AG04450 (cell line): Measurements from ENCODE around the gene FAM81A. TPM values are rescaled to one million over a fixed set of nuclear protein-coding genes. Genes with fewer than 3 reads are reported as not detected.
"Not testable (repeated sequence)": the region's sequence is repeated elsewhere in the genome, so short reads cannot be mapped to it uniquely, and the experiment has no call there.

Source experiments
- CTCF ChIA-PET: fragments of 300-600, 350-600 bp; formaldehyde crosslinking; extraction: SDS; loops from one replicate; lab custom pipeline; 2022; ENCODE audit warnings: antibody characterized with exemption, inconsistent platforms; lab: Charles Lee
- POLR2A ChIA-PET: fragments of 350-600 bp; formaldehyde crosslinking; extraction: SDS; loops from one replicate; lab custom pipeline; 2021; ENCODE audit warnings: antibody characterized with exemption, inconsistent platforms; lab: Yijun Ruan, JAX
- DNase-seq: peaks from one replicate; pipeline ENCODE4 v3.0.0-alpha.2; 2011; ENCODE audit warnings: low read depth, low spot score
- H3K27ac ChIP-seq: one replicate; pipeline ENCODE4 v1.5.1; 2012; ENCODE audit warnings: low read depth, low read length, control low read depth
- H3K27me3 ChIP-seq: one replicate; pipeline ENCODE4 v1.6.0; 2012; ENCODE audit warnings: low read length; ENCODE audit not compliant: control insufficient read depth, insufficient read depth
- H3K4me3 ChIP-seq: 2 replicates; pipeline ENCODE4 v1.5.1; 2011; ENCODE audit warnings: mild to moderate bottlenecking, low read depth, low read length, control low read depth
- H3K9me3 ChIP-seq: 2 replicates; pipeline ENCODE4 v1.5.1; 2012; ENCODE audit warnings: low read length; ENCODE audit not compliant: control insufficient read depth, insufficient read depth
- polyA plus RNA-seq: library from polyadenylated mRNA; depleted of rRNA; stranded (reverse); fragments of >200 nt; gene quantifications from 2 replicates; pipeline ENCODE4 v1.2.3, GENCODE V29; 2011
- TF ChIP-seq, protein P1 (sequence below): IDR thresholded peaks from 2 replicates; pipeline ENCODE4 v1.5.1; 2011; ENCODE audit warnings: low read depth, low read length, control low read depth, inconsistent platforms

The FAM81A gene
- polyA plus RNA-seq, 1 experiment: not detected

DNA sequence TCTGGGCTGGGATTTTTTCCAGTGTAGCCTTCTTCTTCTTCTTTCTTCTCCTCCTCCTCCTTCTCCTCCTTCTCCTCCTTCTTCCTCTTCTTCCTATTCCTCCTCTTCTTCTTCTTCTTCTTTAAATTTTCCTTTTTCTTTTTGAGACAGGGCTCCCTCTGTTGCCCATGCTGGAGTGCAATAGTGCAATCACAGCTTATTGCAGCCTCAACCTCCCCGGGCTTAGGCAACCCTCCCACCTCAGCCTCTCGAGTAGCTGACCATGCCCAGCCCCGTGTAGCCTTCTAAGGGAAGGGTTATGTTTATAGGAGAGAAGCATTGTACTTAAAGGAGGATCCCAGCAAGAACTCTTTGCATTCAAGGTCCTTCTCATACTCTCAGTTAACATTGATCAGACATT is 41.3 kb upstream of the FAM81A start:
- H3K27me3 ChIP-seq: peaks cover 13% of the 10 kb centered on the region
- ChIA-PET CTCF (no interaction called here), POLR2A (no interaction called here)
- no peak overlapping the region for H3K27ac ChIP-seq
- H3K4me3 ChIP-seq: no peak overlapping the region
- no peaks in the 10 kb centered on the region for H3K9me3 ChIP-seq
- TF ChIP-seq, protein P1, sequence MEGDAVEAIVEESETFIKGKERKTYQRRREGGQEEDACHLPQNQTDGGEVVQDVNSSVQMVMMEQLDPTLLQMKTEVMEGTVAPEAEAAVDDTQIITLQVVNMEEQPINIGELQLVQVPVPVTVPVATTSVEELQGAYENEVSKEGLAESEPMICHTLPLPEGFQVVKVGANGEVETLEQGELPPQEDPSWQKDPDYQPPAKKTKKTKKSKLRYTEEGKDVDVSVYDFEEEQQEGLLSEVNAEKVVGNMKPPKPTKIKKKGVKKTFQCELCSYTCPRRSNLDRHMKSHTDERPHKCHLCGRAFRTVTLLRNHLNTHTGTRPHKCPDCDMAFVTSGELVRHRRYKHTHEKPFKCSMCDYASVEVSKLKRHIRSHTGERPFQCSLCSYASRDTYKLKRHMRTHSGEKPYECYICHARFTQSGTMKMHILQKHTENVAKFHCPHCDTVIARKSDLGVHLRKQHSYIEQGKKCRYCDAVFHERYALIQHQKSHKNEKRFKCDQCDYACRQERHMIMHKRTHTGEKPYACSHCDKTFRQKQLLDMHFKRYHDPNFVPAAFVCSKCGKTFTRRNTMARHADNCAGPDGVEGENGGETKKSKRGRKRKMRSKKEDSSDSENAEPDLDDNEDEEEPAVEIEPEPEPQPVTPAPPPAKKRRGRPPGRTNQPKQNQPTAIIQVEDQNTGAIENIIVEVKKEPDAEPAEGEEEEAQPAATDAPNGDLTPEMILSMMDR: no peak
- DNase-seq: no peak

DNA sequence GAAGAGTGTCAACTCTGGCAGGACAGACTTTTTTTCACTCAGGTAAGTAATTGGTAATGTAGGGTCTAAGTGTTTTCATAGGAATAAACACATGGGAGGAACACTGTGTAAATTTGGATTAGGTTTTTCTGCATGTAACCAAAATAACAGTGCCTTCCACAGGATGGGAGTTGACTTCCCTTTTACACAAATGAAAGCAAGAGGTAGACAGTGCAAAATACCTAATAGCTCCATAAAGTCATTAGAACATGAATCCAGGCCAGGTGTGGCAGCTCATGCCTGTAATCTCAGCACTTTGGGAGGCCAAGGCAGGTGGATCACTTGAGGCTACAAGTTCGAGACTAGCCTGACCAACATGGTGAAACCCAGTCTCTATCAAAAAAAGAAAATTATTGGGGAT is 39.8 kb upstream of the FAM81A start:
- Histone ChIP-seq H3K9me3 (no peaks in the 10 kb centered on the region), H3K27ac (no peak overlapping the region), H3K27me3 (peaks cover 15% of the 10 kb centered on the region), H3K4me3 (no peak overlapping the region)
- TF ChIP-seq, protein P1: no peak
- no peak for DNase-seq
- ChIA-PET CTCF (no interaction called here), POLR2A (no interaction called here)

DNA sequence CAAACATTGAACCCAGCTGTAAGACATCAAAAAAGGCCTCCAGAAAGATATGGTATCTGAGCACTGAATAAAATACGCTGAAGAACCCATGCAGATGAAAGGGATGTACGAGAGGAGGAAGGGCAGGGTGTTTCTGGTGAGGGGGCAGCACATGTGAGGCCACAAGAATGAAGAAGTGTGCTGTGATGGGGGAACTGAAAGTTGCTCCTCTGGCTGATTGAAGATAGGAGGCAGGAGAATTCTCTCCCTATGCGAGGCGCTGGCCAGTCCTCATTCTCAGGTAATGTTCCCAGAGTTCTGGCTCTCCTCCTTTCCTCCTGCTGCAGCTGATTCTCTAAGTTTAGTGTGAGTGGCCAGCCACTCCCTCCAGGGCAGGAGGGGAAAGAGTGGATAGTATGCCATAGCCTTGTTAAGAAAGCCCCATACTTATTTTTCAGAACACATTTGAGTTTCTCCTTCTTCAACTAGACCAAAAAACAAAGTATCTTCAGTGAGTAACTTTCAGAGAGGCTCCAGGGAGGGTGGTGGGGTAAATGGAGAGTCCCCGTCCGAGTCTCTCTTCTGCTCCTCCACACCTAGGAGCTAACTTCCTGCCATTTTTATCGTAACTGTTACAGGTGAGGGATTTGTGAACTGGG is 38.4 kb upstream of the FAM81A start:
- POLR2A ChIA-PET: no interaction called here
- H3K27ac ChIP-seq: no peak overlapping the region
- TF ChIP-seq, protein P1: no peak
- no peak for DNase-seq
- peaks cover 15% of the 10 kb centered on the region for H3K27me3 ChIP-seq
- no peak overlapping the region for H3K4me3 ChIP-seq
- CTCF ChIA-PET: interaction anchor here (1.0 kb wide), 1 partner anchor 152 kb away, joined by 3 read pairs; no protein-coding TSS in a partner anchor
- no peaks in the 10 kb centered on the region for H3K9me3 ChIP-seq

DNA sequence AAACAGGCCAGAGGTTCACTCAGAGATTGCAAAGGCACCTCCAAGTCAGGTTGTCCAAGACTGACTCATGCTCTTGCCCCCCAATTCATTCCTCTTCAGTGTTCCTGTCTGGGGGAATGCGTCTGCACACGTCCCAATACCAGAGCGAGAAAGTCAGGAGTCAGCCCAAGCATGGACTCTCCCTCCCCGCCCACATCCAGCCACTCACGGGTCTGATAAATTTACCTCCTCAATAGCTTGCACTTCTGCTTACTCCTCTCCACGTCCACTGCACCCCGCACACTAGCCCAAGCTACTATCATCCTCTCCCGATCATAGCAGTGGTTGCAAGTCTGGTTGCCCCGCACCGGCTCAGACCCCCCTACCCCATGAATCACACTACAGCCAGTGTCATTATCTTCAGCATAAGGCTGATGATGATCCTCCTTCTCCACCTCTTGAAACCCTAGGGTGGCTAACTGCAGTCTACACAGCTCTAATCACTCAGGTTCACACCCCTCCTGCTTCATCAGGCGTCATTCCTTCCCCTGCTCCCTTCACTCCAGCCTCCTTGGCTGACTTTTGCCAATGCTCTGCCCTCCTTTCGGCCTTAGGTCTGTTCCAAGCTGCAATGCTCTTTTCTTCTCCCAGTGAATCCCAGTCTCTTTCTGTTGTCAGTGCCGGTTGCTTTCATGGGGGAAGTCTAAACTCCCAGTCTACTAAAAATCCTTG is 37.7 kb upstream of the FAM81A start:
- no peak overlapping the region for H3K27ac ChIP-seq
- H3K4me3 ChIP-seq: no peak overlapping the region
- no peaks in the 10 kb centered on the region for H3K9me3 ChIP-seq
- POLR2A ChIA-PET: no interaction called here
- CTCF ChIA-PET: interaction anchor here (1.0 kb wide), 1 partner anchor 153 kb away, joined by 3 read pairs; no protein-coding TSS in a partner anchor
- DNase-seq: no peak
- TF ChIP-seq, protein P1: no peak
- H3K27me3 ChIP-seq: peaks cover 15% of the 10 kb centered on the region

DNA sequence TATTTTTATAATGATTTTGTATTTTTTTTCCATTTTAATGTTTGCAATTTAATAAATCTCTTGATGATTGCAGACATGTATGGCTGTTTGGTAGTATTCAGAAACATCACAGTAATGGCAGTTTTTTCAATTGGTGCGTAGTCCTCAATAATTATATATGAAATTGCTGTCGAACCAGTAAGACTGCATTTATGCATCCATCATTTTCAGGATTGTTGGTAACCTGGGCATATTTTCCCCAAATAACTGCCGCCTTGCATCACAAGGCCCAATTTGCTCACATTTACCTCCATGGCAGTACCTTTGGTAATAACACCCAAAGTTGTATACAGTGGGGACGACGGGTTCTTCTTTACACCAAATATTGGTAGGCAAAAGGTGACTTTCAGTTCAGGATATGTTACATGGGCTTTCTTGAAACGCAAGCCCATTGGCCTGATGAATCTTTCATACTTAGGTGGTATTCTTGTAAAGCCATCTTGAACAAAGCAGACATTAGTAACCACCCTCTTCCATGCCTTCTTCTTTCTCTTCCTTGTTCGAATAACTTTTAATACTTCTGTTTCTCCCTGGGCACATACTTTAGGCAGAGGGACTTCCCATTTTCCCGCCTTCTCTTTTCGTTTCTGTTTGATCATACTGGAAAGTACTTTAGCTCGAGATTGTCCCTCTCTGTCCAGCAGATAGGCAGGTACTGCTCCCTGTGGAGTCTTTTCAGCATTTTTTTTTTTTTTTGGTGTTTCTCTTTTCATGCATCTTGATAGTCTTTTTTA is 36.7 kb upstream of the FAM81A start:
- CTCF ChIA-PET: not testable (repeated sequence)

More for the DNA sequence above, 36.7 kb upstream of the FAM81A start:
- H3K4me3 ChIP-seq, H3K9me3 ChIP-seq, DNase-seq, POLR2A ChIA-PET, H3K27ac ChIP-seq: not testable (repeated sequence)
- H3K27me3 ChIP-seq: peaks cover 15% of the 10 kb centered on the region
